Measurements from ENCODE around the gene DDRGK1.

DNA sequence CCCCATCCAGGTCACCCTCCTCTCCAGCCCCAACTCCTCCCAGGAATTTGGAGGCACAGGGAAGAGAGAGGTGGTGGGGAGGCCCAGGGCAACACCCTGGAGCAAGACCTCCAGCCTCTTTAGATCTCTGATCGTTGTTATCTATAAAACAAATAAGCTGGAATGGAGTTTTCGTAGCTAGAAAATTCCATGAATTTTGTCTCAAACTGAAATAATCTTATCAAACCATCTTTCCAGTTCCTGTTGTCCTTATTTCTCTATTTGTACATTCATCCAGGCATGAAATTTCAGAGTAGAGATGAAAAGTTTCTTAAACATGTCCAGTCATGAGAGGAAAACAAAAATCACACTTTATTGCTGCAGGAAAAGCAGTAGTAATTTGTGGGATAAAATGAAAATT, 40.7 kb upstream of the DDRGK1 start:
- TF ChIP-seq, protein P1, sequence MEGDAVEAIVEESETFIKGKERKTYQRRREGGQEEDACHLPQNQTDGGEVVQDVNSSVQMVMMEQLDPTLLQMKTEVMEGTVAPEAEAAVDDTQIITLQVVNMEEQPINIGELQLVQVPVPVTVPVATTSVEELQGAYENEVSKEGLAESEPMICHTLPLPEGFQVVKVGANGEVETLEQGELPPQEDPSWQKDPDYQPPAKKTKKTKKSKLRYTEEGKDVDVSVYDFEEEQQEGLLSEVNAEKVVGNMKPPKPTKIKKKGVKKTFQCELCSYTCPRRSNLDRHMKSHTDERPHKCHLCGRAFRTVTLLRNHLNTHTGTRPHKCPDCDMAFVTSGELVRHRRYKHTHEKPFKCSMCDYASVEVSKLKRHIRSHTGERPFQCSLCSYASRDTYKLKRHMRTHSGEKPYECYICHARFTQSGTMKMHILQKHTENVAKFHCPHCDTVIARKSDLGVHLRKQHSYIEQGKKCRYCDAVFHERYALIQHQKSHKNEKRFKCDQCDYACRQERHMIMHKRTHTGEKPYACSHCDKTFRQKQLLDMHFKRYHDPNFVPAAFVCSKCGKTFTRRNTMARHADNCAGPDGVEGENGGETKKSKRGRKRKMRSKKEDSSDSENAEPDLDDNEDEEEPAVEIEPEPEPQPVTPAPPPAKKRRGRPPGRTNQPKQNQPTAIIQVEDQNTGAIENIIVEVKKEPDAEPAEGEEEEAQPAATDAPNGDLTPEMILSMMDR (IDR thresholded peaks at IDR 0.05) = no peak
- TF ChIP-seq POLR2A (IDR thresholded peaks at IDR 0.05) = no peak

Data from uterus (tissue), 2 donors.